ENCODE results near the gene C10orf53. TPM values are rescaled to one million over a fixed set of nuclear protein-coding genes. Genes with fewer than 3 reads are reported as not detected.
A peak's percentile ranks its signal among the peaks of the same experiment; 100 is the strongest.

C10orf53 gene
- total RNA-seq, 1 experiment from 2014 or later, result not detected

GRCh38 chr10:49733866-49734265 is 54.4 kb downstream of the C10orf53 start:
- POLR2A ChIA-PET, result no interaction called here
- no TSS peak for BruUV-seq (replicated peaks)
- TF ChIP-seq CTCF (IDR thresholded peaks at IDR 0.05), result no peak
- no peak for TF ChIP-seq POLR2AphosphoS5 (IDR thresholded peaks at IDR 0.05; ENCODE audit: low read depth, low read length)
- TF ChIP-seq TCF7L2 (IDR thresholded peaks at IDR 0.05; ENCODE audit: low read depth, low read length), result no peak
- no peak for TF ChIP-seq REST (IDR thresholded peaks at IDR 0.05; ENCODE audit: insufficient read depth in 1 of 2, low read depth in 2 of 2, low read length in 1 of 2)
- TF ChIP-seq SIN3A (IDR thresholded peaks at IDR 0.05; ENCODE audit: borderline replicate concordance, insufficient read depth, low read depth, low read length), result no peak
- Histone ChIP-seq H3K36me3 (ENCODE audit: control insufficient read depth, insufficient read depth, low read length) (no peaks in the 10 kb centered on the region), H3K27me3 (ENCODE audit: control insufficient read depth, insufficient read depth, low read length) (no peaks in the 10 kb centered on the region), H3K4me3 (ENCODE audit: low read depth in 2 of 2, low read length in 2 of 2) (no peak overlapping the region), H3K4me1 (ENCODE audit: control insufficient read depth, insufficient read depth, low read length) (peaks cover 12% of the 10 kb centered on the region), H3K27ac (ENCODE audit: low read length) (no peak overlapping the region), H3K9me3 (ENCODE audit: control insufficient read depth, insufficient read depth, low read depth, low read length) (no peaks in the 10 kb centered on the region)
- CTCF ChIA-PET, result no interaction called here
- intact Hi-C loops (cut with micrococcal nuclease; ENCODE audit: unreplicated experiment), result no loop called here
- no peak for ATAC-seq
- no peak for DNase-seq (ENCODE audit: low read depth, low spot score)
- in situ Hi-C loops (cut with HindIII; ENCODE audit: low pct_unique_long_range_greater_than_20kb, low sequenced_read_pairs), result no loop called here

DNA sequence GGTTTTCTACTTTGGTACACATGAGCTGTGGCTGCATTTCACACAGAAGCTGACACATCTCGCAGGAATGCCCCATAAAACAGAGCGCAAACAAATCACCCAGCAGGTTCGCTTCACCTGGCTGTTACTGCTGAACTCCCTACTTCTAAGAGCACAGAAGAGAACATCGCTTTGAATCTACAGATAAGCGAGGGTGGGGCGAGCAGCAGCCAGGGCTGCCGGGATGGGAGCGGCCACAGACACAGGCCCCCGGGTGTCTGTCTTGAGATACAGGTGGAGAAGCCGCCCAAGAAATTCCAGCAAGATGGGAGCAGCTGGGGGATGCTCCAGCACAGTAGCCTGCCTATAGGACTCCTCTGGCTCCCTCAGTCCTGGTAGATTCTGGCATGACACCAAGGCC is 55.2 kb downstream of the C10orf53 start:
- Histone ChIP-seq H3K36me3 (ENCODE audit: control insufficient read depth, insufficient read depth, low read length) (no peaks in the 10 kb centered on the region), H3K27ac (ENCODE audit: low read length) (no peak overlapping the region), H3K27me3 (ENCODE audit: control insufficient read depth, insufficient read depth, low read length) (no peaks in the 10 kb centered on the region), H3K4me3 (ENCODE audit: low read depth in 2 of 2, low read length in 2 of 2) (no peak overlapping the region), H3K9me3 (ENCODE audit: control insufficient read depth, insufficient read depth, low read depth, low read length) (no peaks in the 10 kb centered on the region), H3K4me1 (ENCODE audit: control insufficient read depth, insufficient read depth, low read length) (peaks cover 12% of the 10 kb centered on the region)
- BruUV-seq (replicated peaks), result no TSS peak
- POLR2A ChIA-PET, result no interaction called here
- intact Hi-C loops (cut with micrococcal nuclease; ENCODE audit: unreplicated experiment), result no loop called here
- in situ Hi-C loops (cut with HindIII; ENCODE audit: low pct_unique_long_range_greater_than_20kb, low sequenced_read_pairs), result no loop called here
- ATAC-seq, result peak; percentile 64
- CTCF ChIA-PET, result no interaction called here
- no peak for DNase-seq (ENCODE audit: low read depth, low spot score)
- TF ChIP-seq CTCF (IDR thresholded peaks at IDR 0.05) (no peak), SIN3A (IDR thresholded peaks at IDR 0.05; ENCODE audit: borderline replicate concordance, insufficient read depth, low read depth, low read length) (no peak), POLR2AphosphoS5 (IDR thresholded peaks at IDR 0.05; ENCODE audit: low read depth, low read length) (no peak), REST (IDR thresholded peaks at IDR 0.05; ENCODE audit: insufficient read depth in 1 of 2, low read depth in 2 of 2, low read length in 1 of 2) (no peak), TCF7L2 (IDR thresholded peaks at IDR 0.05; ENCODE audit: low read depth, low read length) (no peak)

Data from Panc1 (cell line).